Lower leg skin (tissue), 4 donors: ENCODE measurements around the gene OXSR1. TPM values are rescaled to one million over a fixed set of nuclear protein-coding genes. Genes with fewer than 3 reads are reported as not detected.
"Not testable (repeated sequence)": the region's sequence is repeated elsewhere in the genome, so short reads cannot be mapped to it uniquely, and the experiment has no call there.

Experiments used
- DNase-seq, 2 donors: peaks; one replicate each; pipeline ENCODE4 v3.0.0-alpha.2; 2019; ENCODE audit warnings: low spot score in 2 of 2
- H3K4me3 ChIP-seq: fragments of 200-600 bp; sonication (generic); 2 replicates; pipeline ENCODE4 v1.5.1; 2017; ENCODE audit warnings: mild to moderate bottlenecking, low read depth; ENCODE audit not compliant: poor library complexity, severe bottlenecking
- POLR2A ChIP-seq, 2 donors: fragments of 450-650 bp; IDR thresholded peaks; one replicate each; pipeline ENCODE4 v1.6.1; 2016 to 2017; ENCODE audit warnings: antibody characterized with exemption in 2 of 2, mild to moderate bottlenecking in 1 of 2, moderate library complexity in 1 of 2
- WGBS, 2 donors: methylation state at CpG; one replicate each; pipeline ENCODE4 v1.1.5; 2018; 5-methylcytosine and 5-hydroxymethylcytosine counted together
- intact Hi-C: fragments of 100-400 bp; cut with DNase I; formaldehyde crosslinking; loops from one replicate; pipeline ENCODE4 v1.15.0; 2023; ENCODE audit warnings: low total_unique reads
- total RNA-seq, 4 donors: library from RNA; depleted of rRNA; stranded (reverse); fragments of >200 nt; gene quantifications; one replicate each; pipeline ENCODE4 v1.1.0, GENCODE V29; 2016
- TF ChIP-seq, protein P1 (sequence below), 3 donors: fragments of 450-650 bp; IDR thresholded peaks; one replicate each; pipeline ENCODE4 v1.5.1; 2016; ENCODE audit warnings: antibody characterized with exemption in 3 of 3, mild to moderate bottlenecking in 3 of 3, moderate library complexity in 2 of 3

OXSR1 gene
- total RNA-seq, 4 donors from 2014 or later, result 23.4 to 36.1 (median 31.6) TPM

DNA sequence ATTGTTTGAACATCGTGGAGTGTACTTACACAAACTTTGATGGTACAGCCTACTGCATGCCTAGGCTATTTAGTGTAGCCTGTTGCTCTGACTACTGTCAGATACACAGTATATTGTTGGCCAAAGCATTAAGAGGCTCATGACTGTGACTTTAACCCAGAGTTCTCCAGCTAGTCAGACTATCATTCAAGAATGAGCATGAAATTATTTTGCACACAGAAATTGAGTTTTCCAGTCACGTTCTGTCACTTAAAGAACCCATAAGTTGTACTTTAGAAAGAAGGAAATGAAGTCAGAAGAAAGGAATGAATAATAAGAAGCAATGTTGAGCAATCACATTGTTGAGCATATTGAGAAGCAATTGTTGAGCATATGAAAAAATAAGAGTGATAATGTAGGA lies 62.7 kb downstream of the OXSR1 start:
- 63 to 65% methylated on average over 2 of the region's 2 CpGs for WGBS, 2 donors
- DNase-seq, result no peak

DNA sequence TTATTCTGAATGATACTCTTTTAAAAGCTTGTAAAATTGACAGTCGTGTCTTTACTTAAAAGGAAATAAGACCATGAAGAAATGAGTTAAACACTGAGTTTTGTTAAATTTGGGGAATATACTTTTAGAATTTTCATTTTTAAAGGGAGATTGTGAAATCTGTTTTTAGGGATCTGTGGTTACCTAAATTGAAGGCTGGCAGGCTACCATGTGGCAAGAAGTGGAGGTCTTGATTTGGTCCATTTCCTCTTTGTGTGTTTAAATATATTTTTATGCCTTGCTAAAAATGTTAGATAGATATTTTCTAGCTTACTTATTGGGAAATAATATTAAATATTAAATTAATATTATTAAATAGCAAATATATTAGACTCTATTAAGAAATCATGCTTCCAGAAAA lies 63.7 kb downstream of the OXSR1 start:
- intact Hi-C loops, result no loop called here
- 84 to 89% methylated on average over 1 of the region's 1 CpG for WGBS, 2 donors

More for the DNA sequence above, 62.7 kb downstream of the OXSR1 start:
- no peak overlapping the region for H3K4me3 ChIP-seq
- intact Hi-C loops, result no loop called here
- no peak for TF ChIP-seq POLR2A (IDR thresholded peaks at IDR 0.05)
- TF ChIP-seq, protein P1, sequence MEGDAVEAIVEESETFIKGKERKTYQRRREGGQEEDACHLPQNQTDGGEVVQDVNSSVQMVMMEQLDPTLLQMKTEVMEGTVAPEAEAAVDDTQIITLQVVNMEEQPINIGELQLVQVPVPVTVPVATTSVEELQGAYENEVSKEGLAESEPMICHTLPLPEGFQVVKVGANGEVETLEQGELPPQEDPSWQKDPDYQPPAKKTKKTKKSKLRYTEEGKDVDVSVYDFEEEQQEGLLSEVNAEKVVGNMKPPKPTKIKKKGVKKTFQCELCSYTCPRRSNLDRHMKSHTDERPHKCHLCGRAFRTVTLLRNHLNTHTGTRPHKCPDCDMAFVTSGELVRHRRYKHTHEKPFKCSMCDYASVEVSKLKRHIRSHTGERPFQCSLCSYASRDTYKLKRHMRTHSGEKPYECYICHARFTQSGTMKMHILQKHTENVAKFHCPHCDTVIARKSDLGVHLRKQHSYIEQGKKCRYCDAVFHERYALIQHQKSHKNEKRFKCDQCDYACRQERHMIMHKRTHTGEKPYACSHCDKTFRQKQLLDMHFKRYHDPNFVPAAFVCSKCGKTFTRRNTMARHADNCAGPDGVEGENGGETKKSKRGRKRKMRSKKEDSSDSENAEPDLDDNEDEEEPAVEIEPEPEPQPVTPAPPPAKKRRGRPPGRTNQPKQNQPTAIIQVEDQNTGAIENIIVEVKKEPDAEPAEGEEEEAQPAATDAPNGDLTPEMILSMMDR (IDR thresholded peaks at IDR 0.05), result no peak

DNA sequence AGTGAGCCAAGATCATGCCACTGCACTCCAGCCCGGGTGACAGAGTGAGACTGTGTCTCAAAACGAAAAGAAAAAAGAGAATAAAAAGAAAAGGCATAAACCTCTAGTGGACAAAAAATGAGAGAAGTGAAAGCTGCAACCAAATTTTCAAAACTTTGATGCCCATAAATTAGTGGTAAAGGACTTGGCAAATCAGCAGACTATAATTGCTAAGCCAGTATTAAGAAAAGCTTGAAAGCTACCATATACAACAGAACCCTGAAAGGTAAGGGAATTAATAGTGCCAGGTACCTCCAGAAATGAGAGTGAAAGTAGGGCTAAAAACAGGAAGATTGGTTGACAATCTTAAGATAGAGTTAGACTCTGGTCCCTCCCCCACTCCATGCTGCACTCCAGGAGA lies 67.4 kb downstream of the OXSR1 start:
- DNase-seq, result no peak
- H3K4me3 ChIP-seq, result no peak overlapping the region
- no peak for TF ChIP-seq POLR2A (IDR thresholded peaks at IDR 0.05)
- TF ChIP-seq, protein P1 (IDR thresholded peaks at IDR 0.05), result no peak
- WGBS, 2 donors, result 81 to 96% methylated on average over 2 of the region's 2 CpGs
- intact Hi-C loops, result no loop called here

More for the DNA sequence above, 63.7 kb downstream of the OXSR1 start:
- TF ChIP-seq, protein P1 (IDR thresholded peaks at IDR 0.05), result no peak
- no peak for TF ChIP-seq POLR2A (IDR thresholded peaks at IDR 0.05)
- H3K4me3 ChIP-seq, result no peak overlapping the region
- no peak for DNase-seq

DNA sequence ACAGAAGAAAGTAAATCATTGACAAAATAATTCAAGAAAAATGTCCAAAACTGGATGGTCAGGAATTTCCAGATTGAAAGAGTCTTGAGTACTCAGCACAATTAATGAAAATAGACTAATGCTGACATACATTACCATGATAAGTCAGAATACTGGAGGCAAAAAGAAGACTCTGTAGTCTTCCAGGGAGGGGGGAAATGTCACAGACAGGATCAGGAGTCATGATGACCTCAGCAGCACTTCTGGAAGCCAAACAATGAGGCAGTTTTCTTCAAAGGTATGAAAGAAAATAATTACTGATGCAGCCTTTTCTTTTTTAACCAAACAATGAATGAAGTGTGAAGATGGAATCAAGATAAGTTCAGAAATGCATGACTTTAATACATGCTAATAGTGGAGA lies 70.1 kb downstream of the OXSR1 start:
- no peak overlapping the region for H3K4me3 ChIP-seq
- TF ChIP-seq POLR2A (IDR thresholded peaks at IDR 0.05), result no peak
- TF ChIP-seq, protein P1 (IDR thresholded peaks at IDR 0.05), result no peak
- no peak for DNase-seq
- intact Hi-C loops, result no loop called here

DNA sequence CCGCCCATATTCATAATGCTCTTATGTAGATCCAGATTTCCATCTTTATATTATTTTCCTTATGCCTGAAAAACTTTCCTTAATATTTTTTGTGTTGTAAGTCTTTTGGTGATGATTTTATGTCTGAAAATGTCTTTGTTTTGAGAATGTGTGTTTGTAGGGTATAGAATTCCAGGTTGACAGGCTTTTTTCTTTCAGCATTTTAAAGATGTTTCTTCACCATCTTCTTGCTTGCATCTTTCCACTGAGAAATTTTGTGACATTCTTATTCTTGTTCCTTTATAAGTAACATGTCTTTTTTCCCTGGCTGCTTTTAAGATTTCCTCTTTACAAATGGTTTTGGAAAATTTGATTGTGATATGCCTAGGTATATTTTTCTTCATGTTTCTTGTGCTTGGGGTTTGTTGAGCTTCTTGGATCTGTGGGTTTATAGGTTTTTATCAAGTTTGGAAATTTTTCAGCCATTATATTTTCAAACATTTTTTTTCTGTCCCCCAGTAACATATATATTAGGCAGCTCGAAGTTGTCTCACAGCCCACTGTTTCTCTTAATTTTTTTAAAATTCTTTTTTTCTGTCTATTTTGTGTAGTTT lies 73.2 kb downstream of the OXSR1 start:
- TF ChIP-seq, protein P1 (IDR thresholded peaks at IDR 0.05), result no peak
- no peak for TF ChIP-seq POLR2A (IDR thresholded peaks at IDR 0.05)
- 99 to 100% methylated on average over 2 of the region's 2 CpGs for WGBS, 2 donors
- H3K4me3 ChIP-seq, result no peak overlapping the region
- DNase-seq, result no peak
- intact Hi-C loops, result no loop called here

DNA sequence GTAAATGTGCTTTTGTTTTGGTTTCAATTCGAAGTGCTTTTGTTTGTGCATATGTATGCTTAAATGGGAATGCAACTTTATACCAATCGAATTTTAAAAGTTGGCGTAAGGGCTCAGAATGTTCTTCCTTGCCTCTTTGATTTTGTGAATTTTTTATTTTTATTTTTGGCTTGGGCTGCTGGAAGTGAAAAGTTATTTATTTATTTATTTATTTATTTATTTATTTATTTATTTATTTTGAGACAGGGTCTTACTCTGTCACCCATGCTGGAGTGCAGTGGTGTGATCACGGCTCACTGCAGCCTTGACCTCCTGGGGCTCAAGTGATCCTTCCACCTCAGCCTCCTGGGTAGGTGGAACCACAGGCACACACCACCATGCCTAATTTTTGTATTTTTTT lies 77.5 kb downstream of the OXSR1 start:
- 95% methylated on average over 4 of the region's 4 CpGs for WGBS, 2 donors
- DNase-seq, H3K4me3 ChIP-seq, intact Hi-C loops: not testable (repeated sequence)
